Transverse colon (tissue), 4 donors: ENCODE measurements around the gene EFNA5.

ENCODE experiments used
- CTCF ChIP-seq, 5 experiments: fragments of 200-600 bp in 3 of 5; fragments of 450-650 bp in 2 of 5; sonication (generic) in 3 of 5; IDR thresholded peaks; 1 replicate in 2 of 5; 2 replicates in 3 of 5; pipeline ENCODE4 v1.5.1; 2016 to 2017; ENCODE audit warnings: antibody characterized with exemption in 5 of 5, inconsistent platforms in 3 of 5, mild to moderate bottlenecking in 2 of 5, moderate library complexity in 1 of 5
- EP300 ChIP-seq: sonication (generic); formaldehyde crosslinking; IDR thresholded peaks from one replicate; pipeline ENCODE4 v1.6.1; 2017; ENCODE audit warnings: antibody characterized with exemption, low read depth
- POLR2A ChIP-seq: fragments of 450-650 bp; IDR thresholded peaks from one replicate; pipeline ENCODE4 v1.6.1; 2016; ENCODE audit warnings: antibody characterized with exemption, mild to moderate bottlenecking, moderate library complexity
- POLR2AphosphoS5 ChIP-seq, 3 donors: sonication (generic); formaldehyde crosslinking; IDR thresholded peaks; one replicate each; pipeline ENCODE4 v1.6.1; 2016; ENCODE audit warnings: antibody characterized with exemption in 3 of 3

GRCh38 chr5:107597247-107597646 is 73.5 kb downstream of the EFNA5 start:
- TF ChIP-seq POLR2AphosphoS5 (IDR thresholded peaks at IDR 0.05) (no peak), CTCF (IDR thresholded peaks at IDR 0.05) (no peak), EP300 (no peak), POLR2A (no peak)
